HFFc6 (cell line): ENCODE results near the gene CAMK1G. TPM values are rescaled to one million over a fixed set of nuclear protein-coding genes. Genes with fewer than 3 reads are reported as not detected.
A peak's percentile ranks its signal among the peaks of the same experiment; 100 is the strongest.

Experiments used
- DNase-seq: peaks from one replicate; pipeline ENCODE4 v3.0.0-alpha.2; 2018
- H3K27ac Mint-ChIP-seq: 2 replicates; pipeline ENCODE4 v1.8.0; 2020; ENCODE audit warnings: mild to moderate bottlenecking, mixed read lengths
- H3K27me3 Mint-ChIP-seq: 2 replicates; pipeline ENCODE4 v1.8.0; 2021; ENCODE audit warnings: mild to moderate bottlenecking, moderate library complexity, mixed read lengths; ENCODE audit not compliant: insufficient read depth
- H3K36me3 Mint-ChIP-seq: 2 replicates; pipeline ENCODE4 v1.8.0; 2021; ENCODE audit warnings: low read depth, mixed read lengths
- H3K4me1 Mint-ChIP-seq: 2 replicates; pipeline ENCODE4 v1.8.0; 2020; ENCODE audit warnings: low read depth, mixed read lengths
- H3K4me3 Mint-ChIP-seq: 2 replicates; pipeline ENCODE4 v1.8.0; 2020; ENCODE audit warnings: mild to moderate bottlenecking, moderate library complexity, mixed read lengths
- H3K9me3 Mint-ChIP-seq: 2 replicates; pipeline ENCODE4 v1.8.0; 2020; ENCODE audit warnings: mild to moderate bottlenecking, mixed read lengths
- CTCF ChIP-seq: fragments of 200-600 bp; sonication (generic); IDR thresholded peaks from 2 replicates; pipeline ENCODE4 v1.5.0; 2021; ENCODE audit warnings: antibody characterized with exemption, mild to moderate bottlenecking
- total RNA-seq, 6 experiments: library from RNA; stranded (reverse); fragmentation: NEBNext Ultra II Directional; extraction: Animal tissue kit (Norgen Biotek cat#: 25700); gene quantifications; 2 replicates in 1 of 6; 3 replicates in 5 of 6; pipeline ENCODE4 v1.2.3, GENCODE V29; 2021

Gene CAMK1G
- total RNA-seq, 6 experiments from 2014 or later = 4.9 to 8.0 (median 5.9) TPM

GRCh38 chr1:209549443-209550205 is 33.9 kb upstream of the CAMK1G start:
- peak; percentile 41 for TF ChIP-seq CTCF
- peaks cover 30% of the 10 kb centered on the region for H3K27me3 Mint-ChIP-seq
- peaks cover 7% of the 10 kb centered on the region for H3K4me1 Mint-ChIP-seq
- no peaks in the 10 kb centered on the region for H3K9me3 Mint-ChIP-seq
- DNase-seq = no peak
- H3K27ac Mint-ChIP-seq = no peak overlapping the region
- no peak overlapping the region for H3K4me3 Mint-ChIP-seq
- H3K36me3 Mint-ChIP-seq = no peaks in the 10 kb centered on the region

- Mint-ChIP-seq H3K27ac (no peak overlapping the region), H3K27me3 (peaks cover 29% of the 10 kb centered on the region), H3K4me1 (peaks cover 7% of the 10 kb centered on the region), H3K36me3 (no peaks in the 10 kb centered on the region), H3K4me3 (no peak overlapping the region), H3K9me3 (no peaks in the 10 kb centered on the region)
- TF ChIP-seq CTCF = no peak
- DNase-seq = no peak
Measured at GRCh38 chr1:209550519-209550918, 33.0 kb upstream of the CAMK1G start.

GRCh38 chr1:209552406-209553264 is 30.9 kb upstream of the CAMK1G start:
- no peak overlapping the region for H3K27ac Mint-ChIP-seq
- H3K27me3 Mint-ChIP-seq = peaks cover 27% of the 10 kb centered on the region; the same call in 1 of the 2 replicates
- H3K36me3 Mint-ChIP-seq = no peaks in the 10 kb centered on the region
- no peak for DNase-seq
- H3K9me3 Mint-ChIP-seq = no peaks in the 10 kb centered on the region
- no peak for TF ChIP-seq CTCF
- H3K4me3 Mint-ChIP-seq = no peak overlapping the region; the same call in 1 of the 2 replicates
- peaks cover 7% of the 10 kb centered on the region for H3K4me1 Mint-ChIP-seq

GRCh38 chr1:209554761-209555611 is 28.5 kb upstream of the CAMK1G start:
- Mint-ChIP-seq H3K4me3 (no peak overlapping the region), H3K27me3 (peaks cover 9% of the 10 kb centered on the region; the same call in 1 of the 2 replicates), H3K9me3 (no peaks in the 10 kb centered on the region), H3K4me1 (peaks cover 7% of the 10 kb centered on the region), H3K27ac (no peak overlapping the region), H3K36me3 (no peaks in the 10 kb centered on the region)
- TF ChIP-seq CTCF = peak; percentile 47
- DNase-seq = no peak

GRCh38 chr1:209556162-209556690 is 27.3 kb upstream of the CAMK1G start:
- H3K27ac Mint-ChIP-seq = no peak overlapping the region
- peaks cover 7% of the 10 kb centered on the region for H3K4me1 Mint-ChIP-seq
- peaks cover 9% of the 10 kb centered on the region for H3K27me3 Mint-ChIP-seq
- no peaks in the 10 kb centered on the region for H3K9me3 Mint-ChIP-seq
- H3K36me3 Mint-ChIP-seq = no peaks in the 10 kb centered on the region
- no peak for TF ChIP-seq CTCF
- no peak overlapping the region for H3K4me3 Mint-ChIP-seq
- DNase-seq = no peak
